CD4-positive, alpha-beta T cell treated with Interleukin-2 at 100 ng/mL for 4 hours (primary cell): ENCODE measurements around the gene SERPINF2.
"Not testable (repeated sequence)": the region's sequence is repeated elsewhere in the genome, so short reads cannot be mapped to it uniquely, and the experiment has no call there.

Source experiments
- DNase-seq: peaks from one replicate; pipeline ENCODE4 v3.0.0-alpha.2; 2020; ENCODE audit warnings: low spot score

SERPINF2 gene

GRCh38 chr17:1742371-1743087 is at the start of gene SERPINF2:
Gene SERPINF2, plus strand, starts transcription at chr17:1742871. Its CDS starts 2,125 bp downstream, at chr17:1744996.
- DNase-seq: no peak

GRCh38 chr17:1693339-1693738 is 49.3 kb upstream of the SERPINF2 start:
- no peak for DNase-seq

GRCh38 chr17:1695365-1695764 is 47.3 kb upstream of the SERPINF2 start:
- no peak for DNase-seq

GRCh38 chr17:1697681-1698080 is 45.0 kb upstream of the SERPINF2 start:
- DNase-seq: no peak

GRCh38 chr17:1699891-1700290 is 42.8 kb upstream of the SERPINF2 start:
- DNase-seq: not testable (repeated sequence)

GRCh38 chr17:1703063-1703462 is 39.6 kb upstream of the SERPINF2 start:
- DNase-seq: no peak

- DNase-seq: no peak
Observed at GRCh38 chr17:1705004-1705403, 37.7 kb upstream of the SERPINF2 start.

GRCh38 chr17:1707107-1707506 is 35.6 kb upstream of the SERPINF2 start:
- peak; percentile 49 for DNase-seq

- not testable (repeated sequence) for DNase-seq
Observed at GRCh38 chr17:1708791-1709346, 33.8 kb upstream of the SERPINF2 start.

GRCh38 chr17:1709403-1709951 is 33.2 kb upstream of the SERPINF2 start:
- DNase-seq: no peak

GRCh38 chr17:1709971-1710806 is 32.5 kb upstream of the SERPINF2 start, which contains the start of gene TLCD2:
Gene TLCD2, minus strand, starts transcription at chr17:1710377. Its CDS starts 135 bp downstream, at chr17:1710242.
- DNase-seq: no peak

GRCh38 chr17:1710807-1711553 is 31.7 kb upstream of the SERPINF2 start:
- DNase-seq: no peak

GRCh38 chr17:1711804-1712203 is 30.9 kb upstream of the SERPINF2 start:
- DNase-seq: no peak

GRCh38 chr17:1712271-1712670 is 30.4 kb upstream of the SERPINF2 start:
- DNase-seq: no peak

- DNase-seq: no peak
Observed at GRCh38 chr17:1713160-1713877, 29.4 kb upstream of the SERPINF2 start.

- no peak for DNase-seq
Observed at GRCh38 chr17:1713878-1714426, 28.7 kb upstream of the SERPINF2 start.

GRCh38 chr17:1714427-1714979 is 28.2 kb upstream of the SERPINF2 start:
- no peak for DNase-seq

- peak; percentile 65 for DNase-seq
Observed at GRCh38 chr17:1714980-1715802, 27.5 kb upstream of the SERPINF2 start.

GRCh38 chr17:1715803-1716075 is 26.9 kb upstream of the SERPINF2 start:
- no peak for DNase-seq
